Fibroblast of lung (primary cell): ENCODE results near the gene SAPCD2.

ENCODE experiments used
- CTCF ChIP-seq, 2 donors: IDR thresholded peaks in 1 of 2; conservative IDR thresholded peaks in 1 of 2; 1 replicate in 1 of 2; 2 replicates in 1 of 2; pipeline ENCODE4 v1.5.1; 2011 to 2012; ENCODE audit warnings: low read length in 2 of 2, control low read depth in 1 of 2, inconsistent platforms in 1 of 2, low read depth in 1 of 2, mild to moderate bottlenecking in 1 of 2
- EZH2 ChIP-seq: IDR thresholded peaks from 2 replicates; pipeline ENCODE4 v1.5.1; 2012; ENCODE audit warnings: low read length, control low read depth, mild to moderate bottlenecking; ENCODE audit errors: missing control alignments

GRCh38 chr9:137031904-137032640 is 38.3 kb downstream of the SAPCD2 start, which contains the start of gene FUT7:
- no peak for TF ChIP-seq CTCF (conservative IDR thresholded peaks at IDR 0.05 in 1 of 2, IDR thresholded peaks at IDR 0.05 in 1 of 2; ENCODE audit: low read depth in 1 of 2, low read length in 2 of 2)
- no peak for TF ChIP-seq EZH2
